K562 treated with DMSO at 1 percent for 4 hours (cell line): Measurements from ENCODE around the gene RBM47. TPM values are rescaled to one million over a fixed set of nuclear protein-coding genes. Genes with fewer than 3 reads are reported as not detected.

ENCODE experiments used
- total RNA-seq: library from RNA; unstranded; fragments of 300-600 nt; gene quantifications from 2 replicates; pipeline ENCODE4 v1.2.3, GENCODE V29; 2022; ENCODE audit not compliant: insufficient read depth

Gene RBM47
- total RNA-seq: 4.9 and 5.9 TPM in 2 replicates

GRCh38 chr4:40629401-40630334, at the start of gene RBM47:
Gene RBM47, minus strand, starts transcription at chr4:40629864. Its CDS starts 190,971 bp downstream, at chr4:40438893.

Other genes starting within 250 kb of the RBM47 start
- gene NSUN7, start 120.1 kb upstream of the RBM47 start, total RNA-seq: not detected in 2 replicates